Mesenchymal stem cell (in vitro differentiated cells and primary cell): Measurements from ENCODE around the gene RUNX1.

Source experiments
- DNase-seq: peaks from one replicate; pipeline ENCODE4 v3.0.0-alpha.2; 2013
- H2AFZ ChIP-seq: one replicate; pipeline ENCODE4 v1.6.1; 2013; ENCODE audit warnings: low read depth, mild to moderate bottlenecking, control low read depth, inconsistent platforms, low read length, moderate library complexity
- H2AK5ac ChIP-seq: 2 replicates; pipeline ENCODE4 v1.6.1; 2013; ENCODE audit warnings: low read length, moderate library complexity, mild to moderate bottlenecking, inconsistent platforms; ENCODE audit not compliant: severe bottlenecking
- H2BK120ac ChIP-seq: one replicate; pipeline ENCODE4 v1.6.1; 2013; ENCODE audit warnings: low read depth, mild to moderate bottlenecking, inconsistent platforms, low read length, moderate library complexity
- H2BK12ac ChIP-seq, 2 experiments: one replicate each; pipeline ENCODE4 v1.6.1; 2013; ENCODE audit warnings: inconsistent platforms in 2 of 2, low read length in 2 of 2, mild to moderate bottlenecking in 2 of 2, moderate library complexity in 2 of 2, control low read depth in 1 of 2
- H2BK15ac ChIP-seq: one replicate; pipeline ENCODE4 v1.6.1; 2013; ENCODE audit warnings: mild to moderate bottlenecking, low read depth, inconsistent platforms; ENCODE audit not compliant: poor library complexity, severe bottlenecking
- H2BK5ac ChIP-seq: 2 replicates; pipeline ENCODE4 v1.6.1; 2013; ENCODE audit warnings: low read depth, mild to moderate bottlenecking, low read length, control low read depth, inconsistent platforms; ENCODE audit not compliant: poor library complexity, severe bottlenecking
- H3K14ac ChIP-seq, 2 experiments: one replicate each; pipeline ENCODE4 v1.6.1; 2013; ENCODE audit warnings: inconsistent platforms in 2 of 2, low read length in 2 of 2, control low read depth in 1 of 2, mild to moderate bottlenecking in 1 of 2, moderate library complexity in 1 of 2
- H3K18ac ChIP-seq, 2 experiments: one replicate each; pipeline ENCODE4 v1.6.1; 2013; ENCODE audit warnings: inconsistent platforms in 2 of 2, low read length in 2 of 2, control low read depth in 1 of 2, low read depth in 1 of 2, mild to moderate bottlenecking in 1 of 2
- H3K23ac ChIP-seq, 2 experiments: one replicate each; pipeline ENCODE4 v1.6.1; 2013; ENCODE audit warnings: inconsistent platforms in 2 of 2, low read length in 2 of 2, mild to moderate bottlenecking in 2 of 2, moderate library complexity in 2 of 2, control low read depth in 1 of 2
- H3K27ac ChIP-seq: 2 replicates; pipeline ENCODE4 v1.5.1; 2013; ENCODE audit warnings: mild to moderate bottlenecking, moderate library complexity, low read length, control low read depth, inconsistent platforms; ENCODE audit not compliant: poor library complexity, severe bottlenecking
- H3K27me3 ChIP-seq, 2 experiments: 2 replicates each; pipeline versions ENCODE4 v1.6.1 to v1.7.0; 2013; ENCODE audit warnings: low read length in 2 of 2, mild to moderate bottlenecking in 2 of 2, moderate library complexity in 2 of 2, control low read depth in 1 of 2, inconsistent platforms in 1 of 2; ENCODE audit not compliant: control insufficient read depth in 1 of 2, insufficient read depth in 1 of 2
- H3K36me3 ChIP-seq, 2 experiments: 2 replicates each; pipeline versions ENCODE4 v1.6.1 to v1.7.0; 2013; ENCODE audit warnings: low read length in 2 of 2, control low read depth in 1 of 2, inconsistent platforms in 1 of 2, low read depth in 1 of 2, mild to moderate bottlenecking in 1 of 2; ENCODE audit not compliant: insufficient read depth in 2 of 2, control insufficient read depth in 1 of 2
- H3K4ac ChIP-seq, 2 experiments: one replicate each; pipeline ENCODE4 v1.6.1; 2013; ENCODE audit warnings: inconsistent platforms in 2 of 2, low read length in 2 of 2, mild to moderate bottlenecking in 2 of 2, moderate library complexity in 2 of 2, control low read depth in 1 of 2, low read depth in 1 of 2
- H3K4me1 ChIP-seq: 2 replicates; pipeline ENCODE4 v1.6.1; 2013; ENCODE audit warnings: low read depth, low read length, control low read depth; ENCODE audit not compliant: control insufficient read depth, insufficient read depth
- H3K4me2 ChIP-seq: 2 replicates; pipeline ENCODE4 v1.6.1; 2013; ENCODE audit warnings: low read length, mild to moderate bottlenecking, inconsistent platforms; ENCODE audit not compliant: poor library complexity, severe bottlenecking
- H3K4me3 ChIP-seq, 2 experiments: 2 replicates each; pipeline versions ENCODE4 v1.5.1 to v1.7.0; 2013; ENCODE audit warnings: low read length in 2 of 2, mild to moderate bottlenecking in 2 of 2, control low read depth in 1 of 2, low read depth in 1 of 2; ENCODE audit not compliant: insufficient read depth in 1 of 2
- H3K79me1 ChIP-seq: replicated peaks from 2 replicates; pipeline ENCODE4 v1.6.1; 2013; ENCODE audit warnings: mild to moderate bottlenecking, control low read depth, low read length, inconsistent platforms; ENCODE audit not compliant: poor library complexity, severe bottlenecking
- H3K9ac ChIP-seq: 2 replicates; pipeline ENCODE4 v1.7.0; 2013; ENCODE audit warnings: mild to moderate bottlenecking, low read length, moderate library complexity
- H3K9me3 ChIP-seq: 2 replicates; pipeline ENCODE4 v1.7.0; 2013; ENCODE audit warnings: mild to moderate bottlenecking, low read length; ENCODE audit not compliant: control insufficient read depth
- H4K8ac ChIP-seq: one replicate; pipeline ENCODE4 v1.6.1; 2013; ENCODE audit warnings: inconsistent platforms, mild to moderate bottlenecking, low read length, moderate library complexity
- H4K91ac ChIP-seq: one replicate; pipeline ENCODE4 v1.6.1; 2013; ENCODE audit warnings: mild to moderate bottlenecking, low read length, inconsistent platforms
- WGBS: methylation state at CpG from one replicate; pipeline ENCODE4 v1.1.7; 2013; ENCODE audit warnings: mixed read lengths; 5-methylcytosine and 5-hydroxymethylcytosine counted together

The RUNX1 gene

DNA sequence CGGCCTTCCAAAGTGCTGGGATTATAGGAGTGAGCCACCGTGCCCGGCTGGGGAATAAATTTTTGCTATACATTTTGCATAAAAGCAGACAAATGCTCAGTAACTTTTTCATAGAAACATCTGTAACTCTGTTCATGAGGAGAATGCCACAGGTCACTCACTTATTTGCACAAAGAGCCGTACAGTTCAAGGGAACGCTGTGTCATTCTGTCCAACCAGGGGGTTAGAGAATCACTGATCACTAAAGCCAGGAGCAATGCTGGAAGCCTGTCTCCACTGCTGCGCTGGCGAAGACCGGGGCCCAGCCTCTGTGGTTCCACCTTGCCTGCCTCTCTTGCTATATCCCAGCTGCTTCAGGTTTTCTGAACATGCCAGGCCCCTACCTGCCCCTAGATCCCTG is 58.3 kb downstream of the RUNX1 start:
- 98% methylated on average over 8 of the region's 8 CpGs for WGBS
- Histone ChIP-seq H3K4me2 (no peak overlapping the region), H2BK12ac (peak overlapping the region in 1 of 2 experiments; percentile 18), H3K4me1 (peaks cover 12% of the 10 kb centered on the region), H3K27me3 (no peaks in the 10 kb centered on the region), H2AK5ac (no peak overlapping the region), H2BK5ac (no peak overlapping the region), H3K14ac (no peak overlapping the region), H3K4ac (peak overlapping the region in 1 of 2 experiments; percentile 35), H3K23ac (no peak overlapping the region), H3K18ac (no peak overlapping the region), H3K9me3 (no peaks in the 10 kb centered on the region), H2BK15ac (no peak overlapping the region), H2AFZ (no peak overlapping the region), H3K4me3 (no peak overlapping the region), H3K27ac (no peak overlapping the region), H4K91ac (no peak overlapping the region), H3K9ac (no peak overlapping the region), H3K36me3 (peaks cover 0 to 3% of the 10 kb centered on the region in 2 experiments), H2BK120ac (no peak overlapping the region), H4K8ac (no peak overlapping the region), H3K79me1 (no peaks in the 10 kb centered on the region)
- no peak for DNase-seq

- peaks cover 12% of the 10 kb centered on the region for H3K4me1 ChIP-seq
- no peak overlapping the region for H3K4me2 ChIP-seq
- peak overlapping the region; percentile 54 for H3K9ac ChIP-seq
- H3K27me3 ChIP-seq: no peaks in the 10 kb centered on the region
- H4K8ac ChIP-seq: no peak overlapping the region
- no peak overlapping the region for H2BK120ac ChIP-seq
- H2AFZ ChIP-seq: no peak overlapping the region
- H3K18ac ChIP-seq: peak overlapping the region in 1 of 2 experiments; percentile 61
- no peak overlapping the region for H2AK5ac ChIP-seq
- no peak overlapping the region for H2BK15ac ChIP-seq
- peak overlapping the region in 1 of 2 experiments; percentile 34 for H2BK12ac ChIP-seq
- no peak overlapping the region for H3K23ac ChIP-seq
- H3K14ac ChIP-seq: peak overlapping the region in 1 of 2 experiments; percentile 26
- H3K36me3 ChIP-seq: peaks cover 0 to 3% of the 10 kb centered on the region in 2 experiments
- no peak overlapping the region for H3K4me3 ChIP-seq
- no peak overlapping the region for H2BK5ac ChIP-seq
- DNase-seq: peak; percentile 46
- no peaks in the 10 kb centered on the region for H3K9me3 ChIP-seq
- peak overlapping the region in 1 of 2 experiments; percentile 11 for H3K4ac ChIP-seq
- H4K91ac ChIP-seq: peak overlapping the region; percentile 31
- WGBS: 90% methylated on average over 6 of the region's 6 CpGs
- H3K79me1 ChIP-seq: peaks cover 3% of the 10 kb centered on the region
- no peak overlapping the region for H3K27ac ChIP-seq
Measured at GRCh38 chr21:34989337-34990151, 59.6 kb downstream of the RUNX1 start.

DNA sequence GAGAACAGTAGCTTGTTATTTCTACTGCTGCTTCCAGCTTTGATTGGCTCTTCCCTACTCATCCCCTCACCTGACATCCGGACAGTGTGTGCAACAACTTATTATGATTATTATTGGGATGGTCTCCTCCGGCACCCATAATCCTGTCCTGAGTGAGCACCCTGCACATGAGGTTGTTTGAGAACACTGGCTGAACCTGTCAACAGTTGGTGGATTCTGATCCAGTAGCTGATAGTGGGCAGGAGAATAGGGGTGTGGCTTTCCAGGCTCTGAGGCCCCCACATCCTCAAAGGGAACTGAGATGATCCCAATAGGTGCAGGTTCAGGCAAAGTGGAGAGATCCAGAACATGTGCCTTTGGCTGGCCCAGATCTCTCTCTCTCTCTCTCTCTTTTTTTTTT is 60.5 kb downstream of the RUNX1 start:
- no peak overlapping the region for H3K4me2 ChIP-seq
- peaks cover 3% of the 10 kb centered on the region for H3K79me1 ChIP-seq
- H3K4me3 ChIP-seq: no peak overlapping the region
- H2BK15ac ChIP-seq: no peak overlapping the region
- no peak overlapping the region for H4K8ac ChIP-seq
- 100% methylated on average over 2 of the region's 2 CpGs for WGBS
- no peaks in the 10 kb centered on the region for H3K9me3 ChIP-seq
- no peak overlapping the region for H3K27ac ChIP-seq
- no peak for DNase-seq
- H3K23ac ChIP-seq: no peak overlapping the region
- no peak overlapping the region for H3K4ac ChIP-seq
- peak overlapping the region; percentile 33 to 47 for H2BK12ac ChIP-seq
- no peak overlapping the region for H3K9ac ChIP-seq
- H2BK120ac ChIP-seq: no peak overlapping the region
- no peak overlapping the region for H3K14ac ChIP-seq
- H3K18ac ChIP-seq: no peak overlapping the region
- H4K91ac ChIP-seq: peak overlapping the region; percentile 4
- no peak overlapping the region for H2BK5ac ChIP-seq
- H3K27me3 ChIP-seq: no peaks in the 10 kb centered on the region
- H2AK5ac ChIP-seq: no peak overlapping the region
- H3K36me3 ChIP-seq: peaks cover 0 to 3% of the 10 kb centered on the region in 2 experiments
- H2AFZ ChIP-seq: no peak overlapping the region
- H3K4me1 ChIP-seq: peaks cover 15% of the 10 kb centered on the region

DNA sequence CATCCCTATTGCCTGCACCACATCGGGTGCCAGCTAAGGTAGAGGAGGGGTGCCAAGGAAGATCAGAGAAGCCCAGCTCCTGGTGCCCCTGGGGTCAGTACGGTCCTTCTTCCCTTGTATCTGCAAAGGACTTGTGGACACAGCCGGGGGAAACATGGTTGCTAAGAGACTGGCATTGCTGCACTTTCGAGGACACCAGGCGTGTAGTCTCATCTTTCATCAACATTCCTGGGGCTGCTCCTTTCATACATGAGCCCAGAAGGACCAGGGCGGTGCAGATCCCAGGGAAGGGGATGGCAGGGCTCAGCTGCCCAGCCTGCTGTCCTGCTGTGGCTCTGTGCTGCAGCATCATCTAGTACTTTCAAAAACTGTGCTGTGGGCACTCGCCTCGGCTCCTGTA is 61.0 kb downstream of the RUNX1 start:
- Histone ChIP-seq H3K18ac (no peak overlapping the region), H2AK5ac (no peak overlapping the region), H4K91ac (peak overlapping the region; percentile 4), H2BK120ac (no peak overlapping the region), H3K4me1 (peaks cover 15% of the 10 kb centered on the region), H3K27ac (no peak overlapping the region), H2BK15ac (peak overlapping the region; percentile 55), H2AFZ (no peak overlapping the region), H3K4me3 (no peak overlapping the region), H3K9ac (no peak overlapping the region), H3K9me3 (no peaks in the 10 kb centered on the region), H2BK5ac (no peak overlapping the region), H3K36me3 (peaks cover 0 to 3% of the 10 kb centered on the region in 2 experiments), H3K79me1 (peaks cover 3% of the 10 kb centered on the region), H2BK12ac (peak overlapping the region; percentile 0 to 44), H3K4ac (peak overlapping the region in 1 of 2 experiments; percentile 24), H3K23ac (no peak overlapping the region), H4K8ac (no peak overlapping the region), H3K4me2 (no peak overlapping the region), H3K27me3 (no peaks in the 10 kb centered on the region), H3K14ac (no peak overlapping the region)
- WGBS: 97% methylated on average over 8 of the region's 8 CpGs
- DNase-seq: no peak
